Body of pancreas (tissue), 4 donors: ENCODE data around the gene SIRPA. TPM values are rescaled to one million over a fixed set of nuclear protein-coding genes. Genes with fewer than 3 reads are reported as not detected.

ENCODE experiments used
- ATAC-seq: fragments of 150-250 bp; one replicate; pipeline ENCODE4 v1.9.1; 2016
- DNase-seq, 4 donors: peaks; one replicate each; pipeline ENCODE4 v3.0.0-alpha.2; 2019
- H3K27ac ChIP-seq, 4 donors: fragments of 200-600 bp; sonication (generic); 1 replicate in 3 of 4; 2 replicates in 1 of 4; pipeline versions ENCODE4 v1.5.1 to v1.6.1; 2016 to 2019; ENCODE audit warnings: mild to moderate bottlenecking in 1 of 4, mixed read lengths in 1 of 4, moderate library complexity in 1 of 4
- H3K27me3 ChIP-seq, 2 donors: fragments of 200-600 bp; sonication (generic); one replicate each; pipeline ENCODE4 v1.6.0; 2016; ENCODE audit warnings: mild to moderate bottlenecking in 1 of 2
- H3K36me3 ChIP-seq, 2 donors: fragments of 200-600 bp; sonication (generic); replicated peaks in 1 of 2; 2 replicates each; pipeline ENCODE4 v1.5.1; 2016; ENCODE audit warnings: low read depth in 2 of 2; ENCODE audit not compliant: insufficient read depth in 1 of 2
- H3K4me1 ChIP-seq: fragments of 200-600 bp; sonication (generic); one replicate; pipeline ENCODE4 v1.6.0; 2016
- H3K4me3 ChIP-seq, 2 donors: fragments of 200-600 bp; sonication (generic); 1 replicate in 1 of 2; 2 replicates in 1 of 2; pipeline ENCODE4 v1.5.1; 2016 to 2019
- H3K9me3 ChIP-seq, 3 donors: fragments of 200-600 bp; sonication (generic); 1 replicate in 2 of 3; 2 replicates in 1 of 3; pipeline ENCODE4 v1.5.1; 2016
- POLR2A ChIP-seq, 3 donors: fragments of 450-650 bp; IDR thresholded peaks; one replicate each; pipeline ENCODE4 v1.6.1; 2016; ENCODE audit warnings: antibody characterized with exemption in 3 of 3, mild to moderate bottlenecking in 2 of 3
- WGBS, 2 donors: methylation state at CpG; one replicate each; pipeline ENCODE4 v1.1.5; 2017; 5-methylcytosine and 5-hydroxymethylcytosine counted together
- intact Hi-C: fragments of 100-400 bp; cut with DNase I; formaldehyde crosslinking; loops from one replicate; pipeline ENCODE4 v1.15.1; 2023
- total RNA-seq, 2 donors: library from RNA; depleted of rRNA; stranded (reverse); fragments of >200 nt; gene quantifications; one replicate each; pipeline ENCODE4 v1.1.0, GENCODE V29; 2016
- TF ChIP-seq, protein P1 (sequence below), 7 experiments: fragments of 450-650 bp in 4 of 7; fragments of 200-600 bp in 3 of 7; sonication (generic) in 3 of 7; IDR thresholded peaks; one replicate each; pipeline ENCODE4 v1.5.1; 2016 to 2019; ENCODE audit warnings: antibody characterized with exemption in 7 of 7

SIRPA gene
- total RNA-seq, 2 donors from 2014 or later, result 15.0 to 20.1 TPM

GRCh38 chr20:1928154-1928553, 32.9 kb downstream of the SIRPA start:
- Histone ChIP-seq H3K27ac (no peak overlapping the region), H3K36me3 (no peaks in the 10 kb centered on the region), H3K9me3 (no peaks in the 10 kb centered on the region), H3K4me1 (peaks cover 20% of the 10 kb centered on the region), H3K4me3 (no peak overlapping the region), H3K27me3 (no peaks in the 10 kb centered on the region)
- DNase-seq (no peak), ATAC-seq (no peak)
- 66 to 67% methylated on average over 10 of the region's 10 CpGs for WGBS, 2 donors
- intact Hi-C loops, result no loop called here
- TF ChIP-seq, protein P1, sequence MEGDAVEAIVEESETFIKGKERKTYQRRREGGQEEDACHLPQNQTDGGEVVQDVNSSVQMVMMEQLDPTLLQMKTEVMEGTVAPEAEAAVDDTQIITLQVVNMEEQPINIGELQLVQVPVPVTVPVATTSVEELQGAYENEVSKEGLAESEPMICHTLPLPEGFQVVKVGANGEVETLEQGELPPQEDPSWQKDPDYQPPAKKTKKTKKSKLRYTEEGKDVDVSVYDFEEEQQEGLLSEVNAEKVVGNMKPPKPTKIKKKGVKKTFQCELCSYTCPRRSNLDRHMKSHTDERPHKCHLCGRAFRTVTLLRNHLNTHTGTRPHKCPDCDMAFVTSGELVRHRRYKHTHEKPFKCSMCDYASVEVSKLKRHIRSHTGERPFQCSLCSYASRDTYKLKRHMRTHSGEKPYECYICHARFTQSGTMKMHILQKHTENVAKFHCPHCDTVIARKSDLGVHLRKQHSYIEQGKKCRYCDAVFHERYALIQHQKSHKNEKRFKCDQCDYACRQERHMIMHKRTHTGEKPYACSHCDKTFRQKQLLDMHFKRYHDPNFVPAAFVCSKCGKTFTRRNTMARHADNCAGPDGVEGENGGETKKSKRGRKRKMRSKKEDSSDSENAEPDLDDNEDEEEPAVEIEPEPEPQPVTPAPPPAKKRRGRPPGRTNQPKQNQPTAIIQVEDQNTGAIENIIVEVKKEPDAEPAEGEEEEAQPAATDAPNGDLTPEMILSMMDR (IDR thresholded peaks at IDR 0.05), result no peak
- TF ChIP-seq POLR2A (IDR thresholded peaks at IDR 0.05), result no peak

DNA sequence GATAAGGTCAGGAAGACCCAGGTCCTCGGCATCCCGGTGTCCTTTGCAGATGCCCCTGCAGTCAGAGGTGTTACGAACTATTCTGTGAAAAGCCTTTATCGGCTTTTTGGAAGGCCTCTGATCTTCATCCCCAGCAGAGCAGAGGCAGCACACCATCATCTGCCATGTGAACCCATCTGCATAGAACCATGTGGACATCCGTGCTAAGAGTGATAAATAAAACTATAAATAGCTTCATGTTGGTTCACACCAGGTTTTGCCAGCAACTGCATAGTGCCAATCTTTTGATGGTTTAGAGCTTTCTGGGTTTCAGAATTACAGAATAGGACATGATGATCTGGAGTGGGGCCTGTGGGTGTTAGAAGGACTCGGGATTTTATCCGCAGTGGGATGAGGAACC, 33.6 kb downstream of the SIRPA start:
- WGBS, 2 donors, result 71% methylated on average over 7 of the region's 7 CpGs
- no peaks in the 10 kb centered on the region for H3K9me3 ChIP-seq
- no peaks in the 10 kb centered on the region for H3K27me3 ChIP-seq
- DNase-seq (no peak), ATAC-seq (no peak)
- intact Hi-C loops, result no loop called here
- peaks cover 20% of the 10 kb centered on the region for H3K4me1 ChIP-seq
- H3K4me3 ChIP-seq, result no peak overlapping the region
- H3K36me3 ChIP-seq, result no peaks in the 10 kb centered on the region
- TF ChIP-seq, protein P1 (IDR thresholded peaks at IDR 0.05), result no peak
- no peak for TF ChIP-seq POLR2A (IDR thresholded peaks at IDR 0.05)
- H3K27ac ChIP-seq, result no peak overlapping the region

GRCh38 chr20:1929460-1929859, 34.3 kb downstream of the SIRPA start:
- intact Hi-C loops, result no loop called here
- H3K9me3 ChIP-seq, result no peaks in the 10 kb centered on the region
- no peaks in the 10 kb centered on the region for H3K36me3 ChIP-seq
- TF ChIP-seq, protein P1 (IDR thresholded peaks at IDR 0.05), result no peak
- no peak for TF ChIP-seq POLR2A (IDR thresholded peaks at IDR 0.05)
- ATAC-seq (no peak), DNase-seq (no peak)
- no peaks in the 10 kb centered on the region for H3K27me3 ChIP-seq
- H3K27ac ChIP-seq, result no peak overlapping the region
- no peak overlapping the region for H3K4me3 ChIP-seq
- H3K4me1 ChIP-seq, result peaks cover 20% of the 10 kb centered on the region
- 45 to 54% methylated on average over 2 to 3 of the region's 3 CpGs for WGBS, 2 donors

DNA sequence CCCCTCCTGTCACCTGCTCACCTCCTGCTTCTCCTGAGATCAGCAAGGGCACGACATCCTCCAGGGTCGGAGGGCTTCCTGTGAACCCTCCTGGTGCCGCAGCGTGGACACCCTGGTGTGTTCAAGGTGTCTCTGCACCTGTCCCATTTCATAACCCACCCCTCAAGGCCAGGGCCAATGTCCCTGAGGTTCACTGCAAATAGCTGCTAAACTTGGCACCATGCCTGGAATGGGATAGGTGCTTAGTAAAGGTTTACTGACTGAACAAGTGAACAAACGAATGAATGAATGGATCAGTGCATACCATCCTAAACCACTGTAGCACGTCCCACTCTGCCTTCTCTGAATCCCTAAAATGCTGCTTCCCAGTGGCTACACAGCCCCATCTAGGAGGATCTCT, 35.0 kb downstream of the SIRPA start:
- Histone ChIP-seq H3K9me3 (no peaks in the 10 kb centered on the region), H3K4me3 (no peak overlapping the region), H3K4me1 (peaks cover 24% of the 10 kb centered on the region), H3K36me3 (no peaks in the 10 kb centered on the region), H3K27ac (no peak overlapping the region), H3K27me3 (no peaks in the 10 kb centered on the region)
- intact Hi-C loops, result no loop called here
- TF ChIP-seq, protein P1 (IDR thresholded peaks at IDR 0.05), result no peak
- no peak for TF ChIP-seq POLR2A (IDR thresholded peaks at IDR 0.05)
- WGBS, 2 donors, result 38 to 39% methylated on average over 6 of the region's 6 CpGs
- ATAC-seq, result no peak
- peak in 3 of 4 donors; percentile 21 to 48 (median 36) for DNase-seq

DNA sequence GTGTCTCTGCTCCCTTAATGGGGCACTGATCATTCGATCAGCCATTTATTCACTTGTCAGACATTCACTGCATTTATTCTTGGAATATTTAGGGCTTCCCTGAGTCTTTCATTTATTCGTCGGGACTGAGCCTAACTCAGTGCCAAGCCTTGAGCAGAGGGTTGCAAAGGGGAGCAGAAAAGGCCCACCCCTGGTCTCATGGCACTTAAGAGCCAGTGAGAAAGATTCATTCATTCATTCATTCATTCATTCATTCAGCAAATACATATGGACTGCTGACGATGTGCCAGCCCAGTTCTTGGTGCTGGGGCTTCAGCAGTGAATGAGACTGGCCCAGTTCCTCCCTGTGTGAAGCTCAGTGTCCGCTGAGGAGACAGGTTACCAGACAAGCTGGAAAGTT, 36.6 kb downstream of the SIRPA start:
- Histone ChIP-seq H3K27ac (no peak overlapping the region), H3K36me3 (no peaks in the 10 kb centered on the region), H3K4me3 (no peak overlapping the region), H3K4me1 (peaks cover 32% of the 10 kb centered on the region), H3K9me3 (no peaks in the 10 kb centered on the region), H3K27me3 (no peaks in the 10 kb centered on the region)
- ATAC-seq, result no peak
- intact Hi-C loops, result no loop called here
- no peak for DNase-seq
- no peak for TF ChIP-seq POLR2A (IDR thresholded peaks at IDR 0.05)
- WGBS, 2 donors, result 60 to 71% methylated on average over 5 of the region's 5 CpGs
